Measurements from ENCODE around the gene GMPPB.
"Not testable (repeated sequence)": the region's sequence is repeated elsewhere in the genome, so short reads cannot be mapped to it uniquely, and the experiment has no call there.

Gene GMPPB

GRCh38 chr3:49723628-49724551 lies at the start of gene GMPPB:
Gene GMPPB (minus strand): TSS chr3:49723951. CDS start chr3:49723726, 225 bp downstream.
- peak; percentile 88 for DNase-seq

GRCh38 chr3:49772703-49773102 lies 49.0 kb upstream of the GMPPB start:
- DNase-seq = no peak

- no peak for DNase-seq
These were observed 47.7 kb upstream of the GMPPB start for GRCh38 chr3:49771340-49771938.

- no peak for DNase-seq
These were observed 46.2 kb upstream of the GMPPB start for GRCh38 chr3:49769926-49770325.

GRCh38 chr3:49769286-49769915 lies 45.6 kb upstream of the GMPPB start:
- no peak for DNase-seq

- no peak for DNase-seq
These were observed 40.2 kb upstream of the GMPPB start for GRCh38 chr3:49763981-49764380.

- DNase-seq = no peak
These were observed 37.9 kb upstream of the GMPPB start for GRCh38 chr3:49761661-49762060.

GRCh38 chr3:49759226-49759625 lies 35.5 kb upstream of the GMPPB start:
- no peak for DNase-seq

- DNase-seq = no peak
These were observed 33.4 kb upstream of the GMPPB start for GRCh38 chr3:49757197-49757596.

- no peak for DNase-seq
These were observed 32.3 kb upstream of the GMPPB start for GRCh38 chr3:49756036-49756435.

GRCh38 chr3:49754536-49754935 lies 30.8 kb upstream of the GMPPB start:
- DNase-seq = no peak

GRCh38 chr3:49751501-49751900 lies 27.8 kb upstream of the GMPPB start:
- DNase-seq = no peak

- no peak for DNase-seq
These were observed 26.3 kb upstream of the GMPPB start for GRCh38 chr3:49750056-49750455.

GRCh38 chr3:49748874-49749273 lies 25.1 kb upstream of the GMPPB start:
- not testable (repeated sequence) for DNase-seq

- no peak for DNase-seq
These were observed 24.2 kb upstream of the GMPPB start for GRCh38 chr3:49747792-49748480.

- no peak for DNase-seq
These were observed 22.2 kb upstream of the GMPPB start for GRCh38 chr3:49745986-49746385.

- DNase-seq = no peak
These were observed 16.7 kb upstream of the GMPPB start for GRCh38 chr3:49740427-49740826.

- no peak for DNase-seq
These were observed 14.4 kb upstream of the GMPPB start for GRCh38 chr3:49738067-49738713.

GRCh38 chr3:49734752-49735151 lies 11.0 kb upstream of the GMPPB start:
- no peak for DNase-seq

GRCh38 chr3:49733551-49733950 lies 9.8 kb upstream of the GMPPB start:
- no peak for DNase-seq

GRCh38 chr3:49732597-49732996 lies 8.8 kb upstream of the GMPPB start:
- DNase-seq = no peak

GRCh38 chr3:49729966-49730609 lies 6.3 kb upstream of the GMPPB start:
- DNase-seq = no peak

All from NK-92 treated with Interleukin-12 subunit alpha and Interleukin-12 subunit beta, amount 100 ng/mL, for 24 hours (cell line).